HPDE6-E6E7 (cell line): Measurements from ENCODE around the gene ZNF136.

Experiments
- DNase-seq: peaks from one replicate; pipeline ENCODE4 v3.0.0; 2011; ENCODE audit warnings: missing footprints; ENCODE audit errors: extremely low spot score

ZNF136 gene

DNA sequence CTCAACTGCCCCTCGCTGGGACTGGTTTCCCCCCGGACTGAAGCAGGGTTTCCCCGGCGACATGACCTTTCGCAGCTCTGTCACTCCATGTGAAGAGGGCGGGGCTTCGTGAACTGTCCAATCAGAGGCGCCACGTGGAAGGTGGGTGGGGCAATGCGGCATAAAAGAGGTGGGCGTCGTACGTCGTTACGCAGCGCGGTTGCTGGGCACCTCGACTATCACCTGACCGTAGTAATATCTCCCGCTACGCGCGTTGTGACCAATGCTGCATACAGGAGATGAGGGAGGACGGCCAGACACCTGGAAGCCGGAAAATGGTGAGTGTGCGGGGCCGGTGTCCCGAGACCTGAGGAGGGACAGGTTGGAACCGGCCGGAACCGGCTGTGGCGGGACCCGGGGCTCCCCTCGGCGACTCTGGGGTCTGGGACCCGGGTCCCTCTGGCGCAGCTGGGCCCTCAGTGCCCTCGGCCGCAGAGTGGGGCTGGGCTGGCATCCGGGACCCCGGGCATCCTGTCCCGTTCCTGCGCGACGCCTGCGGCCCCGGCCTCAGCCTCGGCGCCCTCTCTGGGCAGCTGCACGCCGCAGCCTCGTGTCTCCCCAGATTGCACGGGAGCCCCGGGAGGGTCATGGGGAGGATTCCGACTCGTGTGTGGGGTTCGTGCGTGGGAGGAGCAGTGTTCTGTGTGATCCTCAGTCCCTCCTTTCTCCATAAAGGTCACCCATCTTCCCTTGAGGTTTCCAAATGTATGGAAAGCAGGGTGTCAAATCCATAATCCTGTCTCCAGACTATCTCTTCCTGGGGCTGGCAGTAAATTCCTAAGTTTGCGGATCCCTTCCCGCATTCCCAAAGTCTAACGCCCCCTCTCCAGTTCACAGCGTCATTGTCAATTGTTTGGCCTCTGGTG lies 32.2 kb downstream of the ZNF136 start:
- DNase-seq: peak; percentile 56

DNA sequence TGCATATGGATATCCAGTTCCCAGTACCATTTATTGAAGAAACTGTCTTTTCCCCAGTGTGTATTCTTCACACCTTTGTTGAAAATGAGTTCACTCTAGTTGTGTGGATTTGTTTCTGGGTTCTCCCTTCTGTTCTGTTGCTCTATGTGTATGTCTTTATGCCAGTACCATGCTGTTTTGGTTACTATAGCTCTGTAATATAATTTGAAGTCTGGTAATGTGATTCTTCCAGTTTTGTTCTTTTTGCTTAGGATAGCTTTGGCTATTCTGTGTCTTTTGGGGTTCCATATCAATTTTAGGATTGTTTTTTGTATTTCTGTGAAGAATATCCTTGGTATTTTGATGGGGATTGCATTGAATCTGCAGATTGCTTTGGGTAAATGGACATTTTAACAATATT lies 35.2 kb downstream of the ZNF136 start:
- no peak for DNase-seq

DNA sequence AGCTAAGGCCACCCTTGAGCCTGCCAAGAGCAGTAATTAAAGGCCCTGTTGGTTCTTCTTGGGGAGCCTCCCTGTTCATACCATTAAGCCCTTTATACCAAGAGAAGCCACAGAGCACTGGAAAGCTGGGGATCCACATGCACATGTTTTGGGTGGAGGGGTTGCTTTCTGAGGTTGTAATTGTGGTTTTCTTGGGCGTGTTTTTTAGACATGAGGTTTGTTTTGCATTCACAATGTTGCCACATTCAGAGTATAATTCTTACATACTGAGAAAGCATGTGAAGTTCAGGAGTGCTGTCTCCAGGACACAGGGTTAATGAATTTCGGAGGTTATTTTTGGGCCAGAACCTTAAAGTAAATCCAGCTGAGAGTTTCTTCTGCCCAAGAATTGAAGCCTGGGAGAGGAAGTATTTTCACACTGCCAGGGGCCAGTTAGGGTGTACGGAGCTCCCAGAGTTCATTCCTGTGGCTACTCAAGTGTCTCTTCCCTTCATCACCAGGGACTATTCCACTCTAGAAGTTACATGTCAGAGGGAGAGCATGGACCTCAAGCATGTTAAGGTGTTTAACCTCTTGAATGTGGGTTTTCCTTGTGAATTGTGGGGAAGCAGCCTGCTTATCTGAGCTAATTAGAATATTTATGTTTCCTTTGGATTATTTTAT lies 37.0 kb downstream of the ZNF136 start:
- no peak for DNase-seq

DNA sequence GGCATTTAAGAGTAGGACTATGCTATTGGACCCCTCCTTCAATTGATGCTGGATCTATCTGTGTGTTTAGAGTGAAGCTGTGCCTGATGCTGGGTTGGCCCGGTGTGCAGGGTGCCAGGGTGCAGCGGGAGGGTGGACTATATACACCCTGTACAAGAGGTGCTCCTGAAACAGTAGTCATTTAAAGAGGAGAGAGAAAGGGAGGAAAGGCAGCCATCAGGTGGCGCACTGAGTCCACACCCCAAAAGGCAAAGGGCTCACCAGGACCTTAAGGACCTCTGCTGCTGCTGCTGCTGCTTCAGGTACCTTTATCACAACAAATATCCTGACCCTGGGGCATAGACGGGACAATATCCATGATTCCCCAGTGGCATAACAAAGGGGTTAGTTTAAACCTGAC lies 39.4 kb downstream of the ZNF136 start:
- DNase-seq: no peak

DNA sequence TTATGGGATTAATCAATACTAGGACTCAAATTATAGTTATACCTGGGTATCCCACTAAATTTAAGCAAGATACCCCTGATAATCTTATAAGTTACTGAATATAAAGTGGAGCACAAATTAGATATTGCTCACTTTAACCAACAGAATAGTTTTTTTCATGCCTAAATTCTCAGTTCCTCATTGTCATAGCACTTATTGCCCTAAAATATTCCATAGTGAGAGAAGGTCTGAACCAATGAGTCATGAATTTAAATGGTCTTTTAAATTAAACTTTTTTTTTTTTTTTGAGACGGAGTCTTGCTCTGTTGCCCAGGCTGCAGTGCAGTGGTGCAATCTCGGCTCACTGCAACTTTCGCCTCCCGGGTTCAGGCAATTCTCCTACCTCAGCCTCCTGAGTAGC lies 42.4 kb downstream of the ZNF136 start:
- no peak for DNase-seq

DNA sequence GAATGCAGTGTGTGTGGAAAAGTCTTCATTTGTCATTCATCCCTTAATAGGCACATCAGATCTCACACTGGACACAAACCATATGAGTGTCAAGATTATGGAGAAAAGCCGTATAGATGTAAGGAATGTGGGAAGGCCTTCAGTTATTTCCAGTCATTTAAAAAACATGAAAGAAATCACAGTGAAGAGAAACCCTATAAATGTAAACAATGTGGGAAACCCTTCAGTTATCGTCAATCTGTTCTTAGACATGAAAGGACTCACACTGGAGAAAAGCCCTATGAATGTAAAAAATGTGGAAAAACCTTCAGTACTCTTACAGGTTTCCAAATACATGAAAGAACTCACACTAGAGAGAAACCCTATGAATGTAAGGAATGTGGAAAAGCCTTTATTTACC lies 45.3 kb downstream of the ZNF136 start:
- no peak for DNase-seq

DNA sequence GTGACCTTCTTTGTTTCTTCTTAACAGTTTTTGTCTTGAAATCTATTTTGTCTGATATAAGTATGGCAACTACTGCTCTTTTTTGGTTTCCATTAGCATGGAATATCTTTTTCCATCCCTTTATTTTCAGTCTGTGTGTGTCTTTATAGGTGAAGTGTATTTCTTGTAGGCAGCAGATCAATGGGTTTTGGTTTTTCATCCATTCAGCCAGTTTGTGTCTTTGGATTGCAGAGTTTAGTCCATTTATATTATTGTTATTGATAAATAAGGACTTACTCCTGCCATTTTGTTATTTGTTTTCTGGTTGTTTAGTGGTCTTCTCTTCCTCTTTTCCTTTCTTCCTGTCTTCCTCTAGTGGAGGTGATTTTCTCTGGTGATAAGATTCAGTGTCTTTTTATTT lies 54.4 kb downstream of the ZNF136 start:
- no peak for DNase-seq

DNA sequence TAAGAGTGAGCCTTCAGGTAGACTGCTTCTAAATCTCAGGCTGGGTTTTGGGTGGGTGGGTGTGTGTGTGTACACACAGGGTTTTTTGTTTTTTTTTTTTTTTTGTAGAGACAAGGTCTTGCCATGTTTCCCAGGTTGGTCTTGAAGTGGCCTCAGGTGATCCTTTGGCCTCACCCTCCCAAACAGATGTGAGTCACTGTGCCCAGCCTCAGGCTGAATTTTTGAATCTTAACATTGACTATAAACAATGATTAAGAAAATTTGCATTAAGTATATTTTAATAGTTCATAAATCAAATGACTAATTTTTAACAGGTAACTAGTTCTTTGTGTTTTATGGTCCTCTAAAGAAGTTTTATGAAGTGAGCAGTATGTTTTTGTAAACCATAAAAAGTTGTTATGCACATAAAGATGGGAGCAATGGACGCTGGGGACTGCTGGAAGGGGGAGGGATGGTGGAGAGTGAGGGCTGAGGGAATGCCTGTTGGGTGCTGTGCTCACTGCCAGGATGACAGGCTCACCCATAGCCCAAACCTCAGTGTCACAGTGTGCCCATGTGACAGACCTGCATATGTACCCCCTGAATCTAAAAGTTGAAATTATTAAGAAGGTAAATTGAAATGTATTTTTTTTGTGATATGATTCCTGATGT lies 60.2 kb downstream of the ZNF136 start:
- DNase-seq: no peak

DNA sequence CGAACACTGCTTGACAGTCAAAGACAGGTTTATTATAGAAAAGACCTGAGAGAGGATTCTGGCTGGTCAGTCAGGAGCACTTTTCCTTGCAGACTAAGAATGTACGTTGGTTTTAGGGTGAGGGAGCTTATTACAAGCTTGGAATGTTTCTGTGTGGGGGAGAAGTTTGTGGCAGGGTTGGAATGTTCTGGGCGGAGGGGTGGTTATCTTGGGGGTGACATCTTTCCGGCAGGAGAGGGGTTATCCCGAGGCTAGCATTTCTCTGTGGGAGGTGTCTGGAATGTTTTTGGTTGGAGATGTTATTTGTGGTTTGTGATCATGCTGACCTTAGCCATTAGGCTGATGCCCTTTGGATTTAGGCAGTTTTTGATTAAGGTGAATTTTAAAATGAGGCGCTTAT lies 61.8 kb downstream of the ZNF136 start:
- no peak for DNase-seq

DNA sequence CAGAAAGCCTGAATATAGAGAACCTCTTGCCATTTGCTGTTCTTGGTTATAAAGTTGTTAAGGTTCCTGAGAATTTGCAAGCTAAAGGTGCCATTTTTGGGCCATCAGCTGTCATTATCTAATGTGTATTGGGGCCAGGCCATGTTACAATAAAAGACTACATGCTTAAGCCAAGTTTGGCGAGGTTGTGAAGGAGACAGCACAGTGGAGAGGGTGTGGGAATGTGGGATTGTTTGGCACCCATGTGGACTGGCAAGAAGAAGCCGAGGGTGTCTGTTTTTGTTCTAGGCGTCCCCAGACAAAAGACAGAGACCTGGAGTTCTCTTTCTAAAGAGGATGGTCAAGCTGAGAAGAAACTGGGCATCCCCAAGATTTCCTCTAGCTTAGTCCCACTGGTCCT lies 67.1 kb downstream of the ZNF136 start:
- DNase-seq: no peak

DNA sequence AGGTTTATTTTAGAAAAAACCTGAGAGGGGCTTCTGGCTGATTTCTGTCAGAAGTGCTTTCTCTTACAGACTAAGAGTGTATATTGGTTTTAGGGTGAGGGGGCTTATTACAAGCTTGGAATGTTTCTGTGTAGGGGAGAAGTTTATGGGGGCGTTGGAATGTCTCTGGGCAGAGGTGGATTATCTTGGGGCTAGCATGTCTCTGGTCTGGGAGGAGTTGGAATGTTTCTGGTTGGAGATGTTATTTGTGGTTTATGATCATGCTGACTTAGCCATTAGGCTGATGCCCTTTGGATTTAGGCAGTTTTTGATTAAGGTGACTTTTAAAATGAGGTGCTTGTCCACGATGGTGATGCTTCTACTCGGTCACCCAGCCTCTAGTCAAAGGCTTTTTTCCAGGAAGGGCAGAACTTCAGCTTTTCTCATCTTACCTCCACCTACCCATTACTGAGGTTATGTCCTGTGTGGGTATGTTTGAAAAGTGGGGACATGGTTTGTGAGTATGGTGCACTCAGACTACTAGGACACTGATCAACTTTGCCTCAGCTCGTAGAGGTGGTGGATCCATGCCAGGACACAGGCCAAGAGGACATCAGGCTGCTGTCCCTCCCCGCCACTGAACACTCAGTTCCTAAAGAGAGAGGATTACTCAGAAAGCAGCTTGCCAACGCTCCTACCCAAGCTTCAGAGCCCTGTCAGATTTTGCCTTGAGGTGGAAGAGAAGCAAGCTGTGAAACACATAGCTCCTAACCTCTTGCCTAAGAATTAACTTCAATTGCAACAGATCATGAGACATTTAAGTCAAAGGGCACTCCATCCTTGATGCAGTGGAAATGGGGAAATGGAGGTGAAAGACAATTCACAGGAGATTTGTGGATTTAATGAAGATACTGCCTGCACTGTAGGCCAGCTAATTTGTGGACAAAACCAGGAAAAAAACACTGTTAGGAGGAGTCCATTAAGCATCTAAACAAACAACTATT lies 68.1 kb downstream of the ZNF136 start:
- no peak for DNase-seq

DNA sequence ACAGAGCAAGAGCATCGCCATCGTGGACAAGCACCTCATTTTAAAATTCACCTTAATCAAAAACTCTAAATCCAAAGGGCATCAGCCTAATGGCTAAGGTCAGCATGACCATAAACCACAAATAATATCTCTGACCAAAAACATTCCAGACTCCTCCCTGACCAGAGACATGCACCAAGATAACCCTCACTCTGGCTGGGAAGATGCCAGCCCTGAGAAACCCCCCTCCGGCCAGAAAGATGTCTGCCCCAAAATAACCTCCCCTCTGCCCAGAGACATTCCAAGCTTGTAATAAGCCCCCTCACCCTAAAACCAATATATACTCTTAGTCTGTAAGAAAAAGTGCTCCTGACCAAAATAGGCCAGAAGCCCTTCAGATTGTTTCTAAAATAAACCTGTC lies 70.1 kb downstream of the ZNF136 start:
- DNase-seq: no peak

DNA sequence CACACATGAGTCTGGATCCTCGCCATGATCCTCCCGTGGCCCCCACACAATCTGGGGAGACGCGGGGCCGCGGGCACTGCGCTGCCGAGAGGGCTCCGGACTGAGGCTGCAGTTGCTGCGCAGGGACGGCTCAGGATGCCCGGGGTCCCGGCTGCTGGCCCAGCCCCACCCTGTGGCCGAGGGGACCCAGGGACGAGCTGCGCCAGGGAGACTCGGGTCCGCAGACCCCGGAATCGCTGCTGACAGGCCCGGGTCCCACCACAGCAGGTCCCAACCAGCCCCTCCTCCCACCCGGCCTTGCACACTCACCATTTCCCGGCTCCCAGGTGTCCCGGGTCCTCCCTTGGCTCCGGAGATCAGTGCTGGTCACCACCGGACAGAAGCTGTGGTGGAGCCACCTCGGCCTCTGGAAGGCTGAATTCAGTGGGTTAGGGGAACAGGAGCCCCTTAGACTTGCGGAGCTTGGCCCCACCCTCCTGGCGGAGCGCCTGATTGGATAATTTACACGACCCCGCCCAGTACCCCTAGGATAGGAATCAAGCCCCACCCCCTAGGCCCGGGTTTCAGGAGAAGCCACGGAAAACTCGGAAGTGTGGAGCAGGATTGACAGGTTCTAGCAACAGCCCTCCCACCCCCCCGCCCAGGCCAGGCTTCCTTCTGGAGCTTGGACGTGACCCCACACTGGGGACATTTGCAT lies 74.4 kb downstream of the ZNF136 start:
- no peak for DNase-seq
